ENCODE results near the gene PODXL.
"Not testable (repeated sequence)": the region's sequence is repeated elsewhere in the genome, so short reads cannot be mapped to it uniquely, and the experiment has no call there.

The PODXL gene

GRCh38 chr7:131489196-131489595 is 67.2 kb downstream of the PODXL start:
- DNase-seq, result no peak

GRCh38 chr7:131488361-131488760 is 68.1 kb downstream of the PODXL start:
- no peak for DNase-seq

GRCh38 chr7:131487217-131487616 is 69.2 kb downstream of the PODXL start:
- DNase-seq, result no peak

- no peak for DNase-seq
Measured at GRCh38 chr7:131486346-131486745, 70.1 kb downstream of the PODXL start.

GRCh38 chr7:131483586-131483985 is 72.8 kb downstream of the PODXL start:
- no peak for DNase-seq

GRCh38 chr7:131482800-131483199 is 73.6 kb downstream of the PODXL start:
- no peak for DNase-seq

DNA sequence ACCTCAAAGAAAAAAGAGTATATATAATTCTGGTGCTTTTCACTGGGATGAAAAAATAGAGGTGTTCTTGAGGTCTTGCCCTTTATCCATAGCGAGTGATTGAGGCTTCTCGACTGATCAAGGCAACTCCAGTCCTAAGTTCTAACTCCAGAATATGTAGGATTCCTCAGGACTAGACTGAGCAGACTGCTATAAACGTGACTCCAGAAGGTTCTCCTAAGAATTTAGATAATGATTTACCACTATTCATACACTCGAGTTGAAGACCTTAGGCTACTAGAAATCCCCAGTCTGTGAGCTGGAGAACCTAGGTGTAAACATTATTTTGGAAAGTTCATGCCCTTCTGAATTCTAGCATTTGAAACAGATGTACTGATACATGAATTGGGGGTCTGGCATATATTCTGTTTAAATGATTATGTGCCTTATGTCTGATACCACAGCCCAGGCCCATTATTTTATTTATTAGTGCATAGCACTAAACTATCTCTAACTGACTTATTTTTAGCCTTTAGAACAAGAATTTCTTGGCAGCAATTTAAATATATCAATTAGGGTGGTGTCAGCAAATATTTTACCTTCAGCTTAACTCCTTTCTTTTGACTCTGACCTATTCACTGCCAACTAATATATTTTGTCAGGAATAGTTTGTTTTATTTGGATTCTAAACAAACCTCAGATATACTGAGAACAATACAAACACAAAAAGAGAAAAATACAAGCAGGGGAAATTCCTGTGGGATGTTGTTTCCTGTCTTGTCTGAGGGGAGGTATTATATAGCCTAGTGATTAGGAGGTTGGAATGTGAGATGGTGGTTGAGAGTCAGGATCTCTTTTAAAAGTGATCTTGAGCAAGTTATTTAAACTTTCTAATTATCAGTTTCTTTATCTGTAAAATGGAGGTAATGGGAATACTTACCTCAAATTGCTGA is 75.8 kb downstream of the PODXL start:
- no peak for DNase-seq

- DNase-seq, result no peak
Measured at GRCh38 chr7:131476740-131477139, 79.7 kb downstream of the PODXL start.

- DNase-seq, result no peak
Measured at GRCh38 chr7:131471250-131472004, 85.0 kb downstream of the PODXL start.

DNA sequence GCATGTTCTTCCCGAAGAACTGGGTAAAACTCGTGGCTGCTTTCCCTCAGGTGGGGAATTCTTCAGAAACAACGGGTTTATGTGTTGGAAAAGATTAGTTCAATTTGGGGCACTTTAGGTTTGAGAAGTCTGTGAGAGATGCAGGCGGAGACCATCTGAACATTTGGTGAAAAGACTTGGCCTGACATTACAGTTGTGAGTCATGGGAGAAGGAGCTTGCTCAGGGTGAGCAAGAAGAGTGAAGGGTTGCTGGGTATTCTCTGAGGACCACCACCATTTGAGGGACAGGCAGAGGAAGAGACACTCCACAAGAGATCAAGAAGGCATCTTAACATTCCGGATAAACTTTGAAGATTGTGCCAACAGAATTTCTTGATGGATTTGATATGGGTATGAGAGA is 88.6 kb downstream of the PODXL start:
- DNase-seq, result no peak

GRCh38 chr7:131466735-131467365 is 89.6 kb downstream of the PODXL start:
- DNase-seq, result no peak

- DNase-seq, result not testable (repeated sequence)
Measured at GRCh38 chr7:131462715-131463114, 93.7 kb downstream of the PODXL start.

DNA sequence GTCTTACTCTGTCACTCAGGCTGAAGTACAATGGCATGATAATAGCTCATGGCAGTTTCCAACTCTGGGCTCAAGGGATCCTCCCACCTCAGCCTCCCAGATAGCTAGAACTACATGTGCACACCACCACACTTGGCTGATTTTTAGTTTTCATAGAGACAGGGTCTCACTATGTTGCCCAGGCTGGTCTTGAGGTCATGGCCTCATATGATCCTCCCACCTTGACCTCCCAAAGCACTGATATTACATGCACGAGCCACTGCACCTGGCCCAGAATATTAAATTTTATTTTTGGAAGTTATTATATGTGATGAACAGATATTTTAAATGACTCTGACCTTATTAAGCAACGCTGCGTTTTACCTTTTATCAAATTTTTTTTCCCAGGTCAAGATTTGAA is 94.4 kb downstream of the PODXL start:
- DNase-seq, result no peak

DNA sequence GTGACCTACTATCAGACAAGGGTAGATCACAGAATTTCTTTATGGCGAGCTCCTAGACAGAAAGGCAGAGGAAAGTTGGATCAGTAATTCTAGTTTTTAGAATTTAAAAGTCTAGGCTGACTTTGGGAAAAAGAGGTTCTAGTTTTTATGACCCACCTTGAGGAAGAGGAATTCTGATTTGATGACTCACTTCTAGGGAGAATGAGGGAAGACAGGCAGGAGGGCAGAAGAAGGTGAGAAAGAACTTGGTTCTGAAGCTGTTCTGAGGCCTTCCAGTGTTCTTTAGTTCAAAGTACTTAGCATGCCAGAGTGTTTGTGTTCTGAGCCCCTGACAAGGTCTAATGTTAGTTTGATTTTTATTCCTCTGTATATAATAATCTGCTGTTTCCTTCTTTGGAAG is 97.2 kb downstream of the PODXL start:
- no peak for DNase-seq

DNA sequence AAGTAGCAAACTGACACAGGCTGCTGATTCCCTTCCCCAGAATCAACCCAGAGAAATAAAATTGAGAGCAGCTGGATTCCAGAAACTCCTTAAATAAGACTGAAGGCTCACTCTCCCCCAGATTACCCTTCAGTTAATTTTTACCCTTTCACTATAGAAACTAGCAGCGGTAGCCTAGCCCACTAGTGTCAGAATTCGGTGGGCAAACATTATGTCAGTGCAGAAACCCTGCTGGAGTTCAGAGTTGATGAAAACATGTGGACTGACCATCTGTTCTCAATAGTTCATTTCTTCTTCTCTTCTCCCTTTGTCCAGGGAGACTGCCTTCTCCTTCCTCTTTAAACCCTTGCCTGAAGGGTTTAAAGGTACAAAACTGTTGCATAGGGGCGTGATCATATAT is 100.1 kb downstream of the PODXL start:
- no peak for DNase-seq

DNA sequence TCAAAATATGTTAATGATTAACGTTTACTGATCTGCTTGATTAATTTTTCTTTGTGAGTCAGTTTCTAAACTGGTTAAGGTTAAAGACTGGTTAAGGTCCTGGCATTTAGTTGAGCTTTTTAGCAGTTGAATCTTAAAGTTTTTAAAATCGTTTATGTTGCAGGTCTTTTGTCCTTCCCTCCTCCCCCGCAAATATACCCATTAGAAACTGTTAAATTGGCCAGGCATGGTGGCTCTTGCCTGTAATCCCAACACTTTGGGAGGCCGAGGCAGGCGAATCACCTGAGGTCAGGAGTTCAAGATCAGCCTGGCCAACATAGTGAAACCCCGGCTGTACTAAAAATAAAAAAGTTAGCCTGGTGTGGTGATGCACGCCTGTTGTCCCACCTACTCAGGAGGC is 100.9 kb downstream of the PODXL start:
- DNase-seq, result no peak

- DNase-seq, result no peak
Measured at GRCh38 chr7:131455001-131455400, 101.4 kb downstream of the PODXL start.

GRCh38 chr7:131454498-131454897 is 101.9 kb downstream of the PODXL start:
- no peak for DNase-seq
